Anterior cingulate cortex (tissue), 58 donors: Measurements from ENCODE around the gene SRMS.

ENCODE experiments used
- DNase-seq, 58 donors: peaks; one replicate each; lab custom pipeline; 2025; lab: John Stamatoyannopoulos, UW

Gene SRMS

GRCh38 chr20:63507083-63507743 lies 40.3 kb downstream of the SRMS start:
- DNase-seq = no peak

- DNase-seq = no peak
Measured at GRCh38 chr20:63505723-63506122, 41.8 kb downstream of the SRMS start.

- DNase-seq = no peak
Measured at GRCh38 chr20:63505281-63505680, 42.3 kb downstream of the SRMS start.

GRCh38 chr20:63504642-63505041 lies 42.9 kb downstream of the SRMS start:
- no peak for DNase-seq

GRCh38 chr20:63503524-63503923 lies 44.0 kb downstream of the SRMS start:
- DNase-seq = no peak

GRCh38 chr20:63502671-63503172 lies 44.8 kb downstream of the SRMS start:
- peak in 4 of 58 donors; percentile 39 to 58 (median 47) for DNase-seq

- peak in 45 of 58 donors; percentile 18 to 88 (median 57) for DNase-seq
Measured at GRCh38 chr20:63501818-63502670, 45.5 kb downstream of the SRMS start.

GRCh38 chr20:63500902-63501817 lies 46.4 kb downstream of the SRMS start:
- no peak for DNase-seq

- no peak for DNase-seq
Measured at GRCh38 chr20:63500151-63500901, 47.2 kb downstream of the SRMS start.

- DNase-seq = peak in 1 of 58 donors; percentile 46
Measured at GRCh38 chr20:63499338-63499969, 48.1 kb downstream of the SRMS start.

GRCh38 chr20:63498960-63499337 lies 48.6 kb downstream of the SRMS start, which contains the start of gene EEF1A2:
TSS of gene EEF1A2 (minus strand) at chr20:63499083. CDS start at chr20:63497763, 1,320 bp downstream.
- DNase-seq = peak in 37 of 58 donors; percentile 16 to 82 (median 48)

GRCh38 chr20:63497946-63498935 lies 49.3 kb downstream of the SRMS start:
- DNase-seq = peak in 7 of 58 donors; percentile 20 to 41 (median 32)

- no peak for DNase-seq
Measured at GRCh38 chr20:63497138-63497945, 50.2 kb downstream of the SRMS start.

- DNase-seq = no peak
Measured at GRCh38 chr20:63496596-63497120, 50.9 kb downstream of the SRMS start.

- DNase-seq = peak in 38 of 58 donors; percentile 9 to 76 (median 41)
Measured at GRCh38 chr20:63495741-63496595, 51.6 kb downstream of the SRMS start.
